ENCODE data around the gene TMEM259. TPM values are rescaled to one million over a fixed set of nuclear protein-coding genes. Genes with fewer than 3 reads are reported as not detected.

The TMEM259 gene
- total RNA-seq, 1 experiment from 2014 or later = 202 TPM

DNA sequence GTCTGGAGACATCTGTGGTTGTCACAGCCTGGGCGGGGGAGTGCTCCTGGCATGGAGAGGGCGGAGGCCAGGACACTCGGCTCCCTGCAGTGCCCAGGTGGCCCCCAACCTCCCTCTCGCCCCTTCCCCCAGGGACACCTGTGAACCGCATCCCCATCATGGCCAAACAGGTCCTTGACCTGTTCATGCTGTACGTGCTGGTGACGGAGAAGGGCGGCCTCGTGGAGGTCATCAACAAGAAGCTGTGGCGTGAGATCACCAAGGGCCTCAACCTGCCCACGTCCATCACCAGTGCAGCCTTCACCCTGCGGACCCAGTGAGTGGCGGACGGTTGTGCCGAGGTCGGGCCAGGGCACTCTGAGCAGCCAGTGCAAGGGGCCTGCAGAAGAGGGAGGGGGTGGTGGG, 56.8 kb downstream of the TMEM259 start:
- Histone ChIP-seq H3K79me2 (ENCODE audit: insufficient read depth, low read length) (no peaks in the 10 kb centered on the region), H3K9ac (ENCODE audit: low read length) (no peak overlapping the region), H2AFZ (ENCODE audit: low read depth, low read length, poor library complexity, severe bottlenecking) (no peak overlapping the region), H3K36me3 (ENCODE audit: control insufficient read depth in 1 of 2, insufficient read depth in 2 of 2, low read length in 2 of 2) (peaks cover 4 to 32% of the 10 kb centered on the region in 2 experiments), H3K27me3 (ENCODE audit: insufficient read depth, low read length) (no peaks in the 10 kb centered on the region), H3K27ac (ENCODE audit: low read depth, low read length) (no peak overlapping the region), H3K4me2 (ENCODE audit: low read length) (no peak overlapping the region), H4K20me1 (ENCODE audit: insufficient read depth) (no peaks in the 10 kb centered on the region), H3K9me3 (ENCODE audit: control insufficient read depth in 1 of 2, insufficient read depth in 1 of 2, low read depth in 1 of 2, low read length in 2 of 2) (no peaks in the 10 kb centered on the region), H3K4me1 (ENCODE audit: control insufficient read depth in 1 of 2, insufficient read depth in 2 of 2, low read length in 2 of 2) (peaks cover 14 to 34% of the 10 kb centered on the region in 2 experiments), H3K9me2 (ENCODE audit: insufficient read depth) (no peaks in the 10 kb centered on the region), H3K4me3 (replicated peaks in 1 of 2; ENCODE audit: low read depth in 1 of 2, low read length in 2 of 2) (no peak overlapping the region)
- ChIA-PET RAD21 (ENCODE audit: low non-redundant PET in 1 of 2, low total read pairs in 2 of 2, uncharacterized antibody in 2 of 2, unreplicated experiment in 2 of 2) (no interaction called here), POLR2A (no interaction called here), CTCF (no interaction called here)
- DNase-seq (ENCODE audit: low read depth, low spot score) (no peak), ATAC-seq (no peak)
- TF ChIP-seq TCF7L2 (IDR thresholded peaks at IDR 0.05; ENCODE audit: borderline replicate concordance, extremely low read depth, insufficient read depth, insufficient read length) (no peak), SIN3A (IDR thresholded peaks at IDR 0.05; ENCODE audit: low read depth) (no peak), ZNF274 (IDR thresholded peaks at IDR 0.05; ENCODE audit: low read depth, low read length) (no peak), POLR2AphosphoS5 (IDR thresholded peaks at IDR 0.05; ENCODE audit: low read depth, low read length) (no peak), SP1 (IDR thresholded peaks at IDR 0.05; ENCODE audit: low read depth) (no peak), JUND (IDR thresholded peaks at IDR 0.05) (no peak), RAD21 (IDR thresholded peaks at IDR 0.05; ENCODE audit: low read depth) (no peak), EZH2 (IDR thresholded peaks at IDR 0.05) (no peak), SRF (IDR thresholded peaks at IDR 0.05; ENCODE audit: low read depth) (no peak)
- TF ChIP-seq, protein P1, sequence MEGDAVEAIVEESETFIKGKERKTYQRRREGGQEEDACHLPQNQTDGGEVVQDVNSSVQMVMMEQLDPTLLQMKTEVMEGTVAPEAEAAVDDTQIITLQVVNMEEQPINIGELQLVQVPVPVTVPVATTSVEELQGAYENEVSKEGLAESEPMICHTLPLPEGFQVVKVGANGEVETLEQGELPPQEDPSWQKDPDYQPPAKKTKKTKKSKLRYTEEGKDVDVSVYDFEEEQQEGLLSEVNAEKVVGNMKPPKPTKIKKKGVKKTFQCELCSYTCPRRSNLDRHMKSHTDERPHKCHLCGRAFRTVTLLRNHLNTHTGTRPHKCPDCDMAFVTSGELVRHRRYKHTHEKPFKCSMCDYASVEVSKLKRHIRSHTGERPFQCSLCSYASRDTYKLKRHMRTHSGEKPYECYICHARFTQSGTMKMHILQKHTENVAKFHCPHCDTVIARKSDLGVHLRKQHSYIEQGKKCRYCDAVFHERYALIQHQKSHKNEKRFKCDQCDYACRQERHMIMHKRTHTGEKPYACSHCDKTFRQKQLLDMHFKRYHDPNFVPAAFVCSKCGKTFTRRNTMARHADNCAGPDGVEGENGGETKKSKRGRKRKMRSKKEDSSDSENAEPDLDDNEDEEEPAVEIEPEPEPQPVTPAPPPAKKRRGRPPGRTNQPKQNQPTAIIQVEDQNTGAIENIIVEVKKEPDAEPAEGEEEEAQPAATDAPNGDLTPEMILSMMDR (IDR thresholded peaks at IDR 0.05 in 2 of 3, conservative IDR thresholded peaks at IDR 0.05 in 1 of 3; ENCODE audit: borderline replicate concordance in 1 of 3, insufficient read depth in 1 of 3, low read depth in 2 of 3, low read length in 2 of 3) = no peak
- TF ChIP-seq, protein P2, sequence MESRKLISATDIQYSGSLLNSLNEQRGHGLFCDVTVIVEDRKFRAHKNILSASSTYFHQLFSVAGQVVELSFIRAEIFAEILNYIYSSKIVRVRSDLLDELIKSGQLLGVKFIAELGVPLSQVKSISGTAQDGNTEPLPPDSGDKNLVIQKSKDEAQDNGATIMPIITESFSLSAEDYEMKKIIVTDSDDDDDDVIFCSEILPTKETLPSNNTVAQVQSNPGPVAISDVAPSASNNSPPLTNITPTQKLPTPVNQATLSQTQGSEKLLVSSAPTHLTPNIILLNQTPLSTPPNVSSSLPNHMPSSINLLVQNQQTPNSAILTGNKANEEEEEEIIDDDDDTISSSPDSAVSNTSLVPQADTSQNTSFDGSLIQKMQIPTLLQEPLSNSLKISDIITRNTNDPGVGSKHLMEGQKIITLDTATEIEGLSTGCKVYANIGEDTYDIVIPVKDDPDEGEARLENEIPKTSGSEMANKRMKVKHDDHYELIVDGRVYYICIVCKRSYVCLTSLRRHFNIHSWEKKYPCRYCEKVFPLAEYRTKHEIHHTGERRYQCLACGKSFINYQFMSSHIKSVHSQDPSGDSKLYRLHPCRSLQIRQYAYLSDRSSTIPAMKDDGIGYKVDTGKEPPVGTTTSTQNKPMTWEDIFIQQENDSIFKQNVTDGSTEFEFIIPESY (IDR thresholded peaks at IDR 0.05; ENCODE audit: extremely low read depth, insufficient replicate concordance, low read length) = no peak
- TF ChIP-seq, protein P3, sequence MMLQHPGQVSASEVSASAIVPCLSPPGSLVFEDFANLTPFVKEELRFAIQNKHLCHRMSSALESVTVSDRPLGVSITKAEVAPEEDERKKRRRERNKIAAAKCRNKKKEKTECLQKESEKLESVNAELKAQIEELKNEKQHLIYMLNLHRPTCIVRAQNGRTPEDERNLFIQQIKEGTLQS (IDR thresholded peaks at IDR 0.05) = no peak
- TF ChIP-seq, protein P4, sequence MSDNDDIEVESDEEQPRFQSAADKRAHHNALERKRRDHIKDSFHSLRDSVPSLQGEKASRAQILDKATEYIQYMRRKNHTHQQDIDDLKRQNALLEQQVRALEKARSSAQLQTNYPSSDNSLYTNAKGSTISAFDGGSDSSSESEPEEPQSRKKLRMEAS (IDR thresholded peaks at IDR 0.05) = no peak
- intact Hi-C loops (cut with micrococcal nuclease) = no loop called here
- BruUV-seq (replicated peaks) = no TSS peak

All from HCT116 (cell line).